HL-60/S4 (cell line): ENCODE data around the gene TXNDC2.
"Not testable (repeated sequence)": the region's sequence is repeated elsewhere in the genome, so short reads cannot be mapped to it uniquely, and the experiment has no call there.

ENCODE experiments used
- in situ Hi-C: fragments of 300-500 bp; cut with MboI; formaldehyde crosslinking; loops from 2 replicates; pipeline ENCODE4 v1.14.3; 2022; ENCODE audit warnings: low sequenced_read_pairs

TXNDC2 gene

DNA sequence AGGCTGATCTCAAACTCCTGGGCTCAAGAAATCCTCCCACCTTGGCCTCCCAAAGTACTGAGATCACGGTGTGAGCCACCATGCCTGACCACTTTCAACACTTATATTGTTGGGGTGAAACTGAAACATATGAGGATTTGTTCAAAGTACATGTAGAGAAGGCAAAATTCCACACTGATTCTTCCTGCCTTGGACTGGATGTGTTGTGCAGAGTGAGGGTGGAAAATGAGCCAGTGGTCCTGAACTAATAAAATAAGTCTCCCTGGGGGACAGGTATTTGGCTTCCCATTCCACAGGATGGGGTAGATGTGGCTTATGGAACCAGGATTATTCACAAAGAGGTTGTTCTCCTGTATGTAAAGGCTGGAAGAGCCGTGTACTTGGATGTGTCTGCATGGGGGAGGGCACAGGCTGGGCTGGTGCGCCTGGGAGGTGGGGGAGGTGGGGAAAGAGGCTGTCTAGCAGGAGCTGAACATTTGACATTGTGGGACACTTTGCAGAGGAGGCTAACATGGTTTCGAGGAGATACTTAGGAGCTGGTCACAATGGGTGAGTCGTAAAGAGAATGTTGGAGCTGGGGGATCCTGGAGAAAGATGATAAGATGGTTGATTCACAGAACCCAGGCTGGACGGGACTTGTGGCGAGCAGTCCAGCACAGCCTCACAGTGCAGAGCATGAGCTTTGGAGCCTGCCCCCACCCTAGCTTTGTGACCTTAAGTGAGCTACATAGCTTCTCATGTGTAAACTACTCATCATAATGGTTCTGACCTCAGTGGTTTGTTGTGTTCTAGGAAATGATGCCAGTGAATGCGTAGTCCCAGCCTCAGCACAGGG is at the start of gene TXNDC2:
TXNDC2 (plus strand) TSS at position 804 of the 835 bp plus-strand sequence. CDS start 708 bp downstream, outside the sequence.
- in situ Hi-C loops, result no loop called here

DNA sequence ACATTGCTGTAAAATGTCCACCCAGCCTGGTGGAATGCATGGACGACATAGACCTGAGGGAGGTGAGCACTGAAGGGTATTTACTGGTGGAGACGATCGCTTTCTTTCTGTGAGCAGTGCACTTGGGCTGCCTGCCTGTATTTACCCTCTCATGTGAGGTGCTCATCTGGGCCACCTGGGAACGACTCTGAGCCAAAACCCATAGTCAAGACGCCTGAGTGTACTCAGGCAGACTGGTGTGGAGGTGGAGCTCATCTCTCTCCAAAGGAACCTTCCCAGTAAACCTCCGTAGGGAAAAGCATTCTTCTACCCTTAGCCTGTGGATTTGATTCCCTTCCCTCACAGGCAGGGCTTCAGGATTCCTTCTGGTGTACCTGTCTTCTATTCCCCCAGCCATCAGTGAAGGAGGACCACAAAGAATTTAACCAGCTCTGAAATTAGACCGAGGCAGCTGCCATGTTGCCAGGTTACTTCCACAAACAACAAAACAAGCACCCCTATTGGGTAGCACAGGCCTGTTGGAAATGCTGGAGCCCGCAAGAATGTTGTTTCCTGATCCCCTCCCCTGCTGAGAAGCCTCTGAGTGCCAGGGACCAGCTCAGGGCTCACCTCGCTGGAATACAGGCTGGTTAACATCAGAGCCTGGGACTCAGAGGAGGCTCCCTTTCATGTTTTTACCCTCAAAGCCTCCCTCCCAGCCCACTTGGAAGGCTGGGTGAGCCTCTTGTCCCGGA is 47.5 kb upstream of the TXNDC2 start:
- in situ Hi-C loops, result no loop called here

DNA sequence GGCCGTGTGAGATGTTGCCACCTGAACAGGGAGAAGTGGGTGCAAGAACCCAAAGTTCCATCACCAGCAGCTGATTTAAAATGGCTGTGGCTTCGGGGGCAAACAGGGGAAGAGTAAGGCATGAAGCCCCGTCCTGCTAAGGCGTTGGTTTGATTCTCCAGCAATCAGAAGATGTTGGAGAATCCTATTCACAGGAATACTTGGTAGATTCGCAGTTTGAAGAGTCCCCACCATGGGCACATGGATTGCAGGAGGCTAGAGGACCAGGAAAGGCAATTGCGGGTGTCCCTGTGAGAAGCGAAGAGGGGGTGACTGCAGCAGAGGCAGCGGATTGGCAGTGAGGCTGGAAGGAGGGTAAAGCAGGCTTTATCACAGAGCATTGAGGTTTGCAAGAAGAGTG is 46.6 kb upstream of the TXNDC2 start:
- in situ Hi-C loops, result no loop called here

DNA sequence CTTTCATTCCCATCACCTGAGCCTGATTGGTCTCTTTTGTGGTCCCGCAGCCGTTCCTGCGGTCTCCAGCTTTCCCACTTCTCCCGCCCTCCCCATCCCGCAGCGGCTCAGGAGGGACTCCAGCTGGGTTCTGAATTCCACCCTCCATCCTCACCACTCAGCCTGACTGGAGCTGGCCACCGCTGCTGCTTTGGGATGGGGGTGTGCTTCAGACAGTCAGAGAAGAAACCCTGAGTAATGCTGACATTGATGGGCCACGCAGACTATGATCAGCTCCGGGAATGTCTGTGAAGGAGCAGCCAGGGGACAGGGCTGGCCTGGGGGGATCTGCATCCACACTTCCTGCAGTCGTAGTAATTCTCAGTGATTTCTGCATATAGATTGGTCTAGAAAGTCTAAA is 45.9 kb upstream of the TXNDC2 start:
- in situ Hi-C loops, result no loop called here

DNA sequence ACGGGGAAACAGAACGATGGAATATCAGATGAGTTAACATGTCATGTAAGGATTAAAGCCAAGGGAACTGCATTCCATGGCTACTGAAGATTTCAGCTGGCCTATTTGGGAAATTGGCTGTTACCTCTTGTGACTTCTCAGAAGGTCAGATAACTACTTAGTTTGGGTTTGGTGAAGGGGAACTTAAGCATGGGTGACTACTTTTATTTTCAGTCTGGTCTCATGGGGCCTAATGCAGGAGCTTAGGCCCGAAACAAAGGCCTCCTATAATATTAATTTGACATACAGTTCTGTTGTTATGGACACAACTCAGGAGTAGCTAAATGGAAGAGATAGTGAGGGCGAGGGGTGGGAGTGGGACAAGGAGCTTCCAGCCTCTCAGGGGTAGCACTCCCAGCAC is 44.0 kb upstream of the TXNDC2 start:
- in situ Hi-C loops, result no loop called here

DNA sequence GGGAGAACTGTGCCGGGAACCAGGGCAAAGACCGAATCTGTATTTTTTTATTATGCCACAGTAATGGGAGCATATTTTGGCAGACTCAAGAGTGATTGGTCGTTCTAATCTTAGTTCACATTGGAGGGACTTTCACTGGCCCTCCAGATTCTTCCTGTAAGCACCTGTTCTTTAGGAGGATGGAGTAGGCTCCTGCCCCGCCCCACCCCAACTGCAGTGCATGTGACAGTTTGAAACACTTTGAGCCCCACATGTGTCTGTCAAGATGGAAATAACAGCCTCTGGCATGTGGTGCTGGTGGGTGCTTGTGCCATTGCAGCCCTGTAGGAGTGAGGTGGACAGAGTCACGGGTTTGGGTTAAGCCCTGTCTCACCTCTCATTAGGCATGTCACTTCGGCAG is 43.3 kb upstream of the TXNDC2 start:
- in situ Hi-C loops, result no loop called here

DNA sequence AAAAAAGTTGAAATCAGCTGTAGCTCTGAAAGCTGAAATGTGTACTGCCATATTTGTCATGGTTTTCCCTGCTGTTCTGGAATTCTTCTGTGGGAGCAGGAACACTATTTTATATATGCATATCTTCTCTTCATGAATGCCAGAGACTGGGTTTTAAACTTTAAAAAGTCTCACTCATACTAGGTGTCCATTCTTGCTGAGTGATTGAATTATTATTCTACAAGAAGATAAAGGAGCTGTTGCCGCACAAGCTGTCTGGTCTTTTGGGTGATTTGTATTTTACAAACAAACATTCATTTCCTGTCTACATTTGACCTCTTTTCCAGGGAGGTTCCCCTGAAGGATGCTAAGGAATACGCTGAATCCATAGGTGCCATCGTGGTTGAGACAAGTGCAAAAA is 40.5 kb upstream of the TXNDC2 start:
- in situ Hi-C loops, result no loop called here

DNA sequence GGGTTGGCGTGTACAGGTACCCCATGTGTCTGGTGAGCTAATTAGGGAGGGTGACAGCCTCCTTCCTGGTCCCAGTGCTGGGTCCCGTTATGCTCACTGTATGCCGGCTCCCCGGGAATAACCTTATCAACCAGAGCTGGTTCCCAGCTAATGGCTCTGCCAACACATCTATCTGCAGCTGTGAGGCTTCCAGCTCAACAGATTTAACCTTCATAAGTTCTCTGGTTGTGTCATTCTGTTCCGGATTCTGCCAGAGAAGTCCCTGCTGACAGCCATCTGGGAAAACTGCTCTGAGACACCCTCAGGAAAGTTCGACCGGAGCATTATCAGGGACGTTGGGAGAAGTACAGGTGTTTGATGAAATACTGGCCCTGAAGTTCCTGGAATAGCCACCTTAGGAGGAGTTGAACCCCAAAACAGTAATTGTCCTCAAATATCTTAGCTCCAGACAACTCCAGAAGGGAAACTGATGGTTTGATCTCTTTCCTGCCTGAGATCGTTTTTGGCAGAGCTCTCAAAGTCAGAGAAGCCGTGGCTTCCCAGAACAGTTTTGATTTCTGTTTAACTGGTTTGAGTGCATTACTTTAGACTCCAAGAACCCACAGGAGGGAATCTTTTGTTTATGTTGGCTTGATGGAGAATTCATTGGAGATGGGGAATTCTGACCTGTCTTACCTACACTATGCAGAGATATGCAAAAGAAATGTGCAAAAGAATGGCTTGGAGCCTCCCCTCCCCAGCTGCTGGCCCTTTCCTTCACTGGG is 39.4 kb upstream of the TXNDC2 start:
- in situ Hi-C loops, result no loop called here

DNA sequence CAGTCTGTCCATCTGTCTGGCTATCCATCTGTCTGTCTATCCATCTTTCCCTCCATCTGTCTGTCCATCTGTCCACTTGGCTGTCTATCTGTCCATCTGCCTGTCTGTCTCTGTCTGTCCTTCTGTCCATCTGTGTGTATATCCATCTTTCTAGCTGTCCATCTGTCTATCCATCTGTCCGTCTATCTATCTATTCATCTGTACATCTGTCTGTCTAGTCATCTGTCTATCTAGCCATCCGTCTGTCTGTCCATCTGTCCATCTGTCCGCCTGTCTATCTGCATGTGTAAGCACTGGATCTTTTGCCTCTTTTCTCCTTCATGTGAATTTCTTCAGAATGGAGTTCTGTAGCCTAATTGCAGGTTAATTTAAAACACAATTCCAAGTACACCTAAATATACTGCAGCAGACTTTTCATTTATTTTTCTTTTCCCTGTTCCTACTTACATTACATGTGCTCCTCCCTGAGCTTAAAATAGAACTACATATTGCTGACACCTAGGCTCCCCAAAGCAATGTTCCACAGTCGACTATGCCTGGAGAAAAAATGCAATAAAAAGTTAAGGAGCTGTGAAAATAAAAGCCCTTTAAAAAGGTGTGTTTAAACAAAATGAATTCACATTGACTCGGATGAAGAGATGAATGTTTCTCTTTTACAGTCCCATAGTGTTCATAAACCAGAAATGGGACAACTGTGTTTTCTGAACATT is 37.4 kb upstream of the TXNDC2 start:
- in situ Hi-C loops, result no loop called here

DNA sequence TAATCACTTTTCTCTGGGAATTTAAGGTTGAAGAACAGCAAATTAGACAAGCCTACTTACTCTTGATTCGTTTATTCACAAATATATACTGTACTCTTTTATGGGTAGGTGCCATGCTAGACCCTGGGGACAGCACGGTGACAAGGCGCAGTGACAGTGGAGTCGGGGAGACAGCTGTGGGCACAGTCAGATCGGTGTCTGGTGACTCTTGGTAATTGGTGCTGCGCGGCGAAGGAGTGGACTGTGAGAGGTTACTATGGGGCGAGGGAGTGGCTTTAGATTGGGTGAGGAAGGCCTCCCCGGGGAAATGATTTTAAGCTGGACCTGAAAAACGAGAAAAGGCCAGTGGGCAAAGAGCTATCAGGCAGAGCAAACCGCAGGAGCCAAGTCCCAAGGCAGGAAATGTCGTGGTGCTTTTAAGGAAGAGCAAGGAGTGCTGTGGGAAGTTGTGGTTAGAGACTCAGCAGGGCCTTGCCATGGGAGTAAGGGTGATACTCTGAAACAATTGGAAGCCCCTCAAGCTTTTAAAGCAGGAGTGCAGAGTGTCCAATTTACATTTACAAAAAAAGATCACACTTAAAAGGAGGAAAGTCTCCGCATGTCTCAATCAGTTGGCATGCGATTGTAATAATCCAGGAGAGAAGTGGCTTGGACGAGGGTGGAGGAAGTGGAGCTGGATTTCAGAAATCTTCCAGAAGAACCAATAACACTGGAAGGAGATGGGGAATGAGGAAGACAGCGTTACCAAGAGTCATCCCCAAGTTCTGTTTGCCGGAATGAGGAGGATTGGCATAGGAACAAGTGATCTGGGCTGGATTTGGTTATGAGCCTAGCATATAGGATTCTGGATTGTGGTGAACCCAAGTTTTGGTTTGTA is 36.1 kb upstream of the TXNDC2 start:
- in situ Hi-C loops, result no loop called here

DNA sequence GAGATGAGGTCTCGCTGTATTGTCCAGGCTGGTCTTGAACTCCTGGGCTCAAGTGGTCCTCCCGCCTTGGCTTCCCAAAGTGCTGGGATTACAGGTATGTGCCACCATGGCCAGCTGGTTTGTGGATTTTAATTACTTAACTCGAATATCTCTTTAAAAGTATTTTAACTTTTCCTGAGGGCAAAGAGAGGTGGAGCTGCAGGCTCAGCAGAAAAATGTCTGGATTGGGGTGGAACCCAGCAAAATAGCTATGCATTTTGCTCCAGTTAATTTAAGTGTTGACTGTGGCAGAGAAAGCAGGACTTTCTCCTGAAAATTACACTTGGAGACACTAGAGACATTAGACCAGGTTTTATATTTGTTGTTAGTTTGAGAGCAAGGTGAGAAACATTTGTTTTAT is 35.5 kb upstream of the TXNDC2 start:
- in situ Hi-C loops, result no loop called here

DNA sequence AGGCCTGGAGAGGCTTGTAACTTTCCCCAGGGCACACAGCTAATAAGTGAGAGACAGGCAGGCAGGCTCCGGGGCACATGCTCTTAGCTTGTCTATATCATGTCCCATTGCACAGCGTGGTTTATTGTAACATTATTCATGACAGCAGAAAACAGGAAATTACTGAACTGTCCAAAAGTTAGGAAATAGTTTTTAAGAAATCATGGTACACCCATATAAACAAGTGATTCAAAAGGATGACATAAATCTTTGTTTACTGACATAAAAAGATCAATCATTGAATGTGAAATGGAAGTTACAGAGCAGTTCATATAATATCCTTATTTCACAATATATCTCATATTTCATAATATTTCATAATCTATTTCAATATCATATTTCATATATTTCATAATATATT is 34.3 kb upstream of the TXNDC2 start:
- in situ Hi-C loops, result no loop called here

DNA sequence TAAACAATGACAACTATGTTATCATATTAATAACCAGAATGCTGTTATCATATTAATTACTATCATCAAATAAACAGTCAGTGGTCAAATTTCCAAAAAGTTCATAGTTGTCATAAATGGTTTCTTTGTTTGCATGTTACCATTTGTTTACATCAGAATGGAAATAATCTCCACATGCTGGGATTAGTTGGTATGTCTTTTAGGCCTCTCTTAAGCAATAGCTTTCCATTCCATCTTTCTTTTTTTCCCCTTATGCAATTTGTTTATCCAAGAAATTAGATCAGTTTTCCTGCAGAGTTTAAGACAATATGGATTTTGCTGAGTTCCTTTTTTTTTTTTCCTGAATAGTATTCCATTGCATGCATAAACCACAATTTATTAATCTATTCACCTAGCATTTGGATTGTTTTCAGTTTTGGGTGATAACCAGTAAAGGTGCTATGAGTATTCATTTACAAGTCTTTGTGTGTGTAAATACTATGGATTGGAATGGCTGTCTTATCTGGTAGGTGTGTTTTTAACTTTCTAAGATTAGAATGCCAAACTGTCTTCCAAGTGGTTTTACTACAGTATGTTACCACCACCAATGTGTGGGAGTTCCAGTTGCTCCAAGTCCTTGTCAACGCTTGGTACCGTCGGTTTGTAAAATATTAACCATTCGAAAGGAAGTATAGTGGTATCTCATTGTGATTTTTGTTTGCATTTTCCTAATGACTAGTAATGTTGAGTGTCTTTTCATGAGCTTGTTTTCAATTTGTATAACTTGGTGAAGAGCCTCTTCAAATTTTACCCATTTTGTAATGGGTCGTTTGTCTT is 33.3 kb upstream of the TXNDC2 start:
- in situ Hi-C loops, result no loop called here

DNA sequence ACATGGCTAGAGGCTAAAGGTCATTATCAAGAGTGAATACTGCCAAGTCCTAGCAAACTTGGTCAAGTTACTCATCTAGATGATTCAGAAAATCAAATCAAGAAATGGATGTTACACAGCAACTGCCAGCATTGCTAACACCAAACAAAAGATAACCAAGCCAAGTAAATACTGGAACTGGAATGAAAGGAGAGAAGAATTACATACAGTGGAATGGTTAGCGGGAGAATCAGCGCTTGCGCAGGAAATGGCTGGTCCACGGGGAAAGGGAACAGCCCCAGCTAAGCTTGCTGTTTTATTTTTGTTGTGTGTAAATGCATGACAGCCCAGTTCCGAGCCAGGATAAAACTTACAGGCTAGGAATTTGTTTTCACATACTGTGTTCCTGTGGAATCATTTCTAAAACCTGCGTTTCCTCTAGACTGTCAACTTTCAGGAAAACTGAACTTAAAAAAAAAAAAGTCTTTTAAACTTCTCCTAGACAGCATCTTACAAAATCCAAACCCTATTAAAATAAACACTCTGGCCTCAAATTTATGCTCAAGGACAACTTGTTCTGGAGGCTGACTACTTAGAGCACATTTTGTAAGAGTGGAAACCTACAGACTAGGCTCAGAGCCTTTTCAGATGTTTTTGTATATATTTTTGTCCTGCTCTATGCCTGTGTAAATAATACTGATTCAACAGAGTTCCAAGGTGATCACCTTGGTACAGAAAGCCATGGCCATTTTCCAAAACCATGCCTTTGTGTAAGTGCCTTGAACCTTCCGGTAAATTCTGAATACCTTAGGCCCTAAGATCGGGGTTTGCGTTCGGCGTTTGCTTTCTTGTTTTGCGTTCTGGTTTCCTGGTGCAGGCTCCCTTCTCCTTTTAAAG is 30.7 kb upstream of the TXNDC2 start:
- in situ Hi-C loops, result no loop called here

DNA sequence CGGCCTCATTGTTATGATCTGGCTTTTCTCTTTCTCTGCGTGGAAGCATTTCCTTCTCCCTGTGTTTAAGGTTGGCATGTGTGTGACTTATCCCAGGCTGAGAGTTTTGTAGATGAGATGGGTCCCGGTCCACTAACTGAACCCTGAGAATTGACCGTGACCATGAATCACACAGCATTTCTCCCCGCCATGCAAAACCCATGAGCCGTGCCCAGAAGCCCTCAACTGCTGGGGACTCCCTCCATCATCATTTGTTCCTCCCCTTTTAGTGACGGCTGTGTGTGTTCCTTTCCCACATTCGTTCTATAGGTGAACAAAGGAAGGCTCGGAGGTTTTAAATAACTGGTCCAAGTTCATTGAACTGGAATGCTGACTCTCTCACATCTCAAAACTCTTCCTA is 30.1 kb upstream of the TXNDC2 start:
- in situ Hi-C loops, result no loop called here

DNA sequence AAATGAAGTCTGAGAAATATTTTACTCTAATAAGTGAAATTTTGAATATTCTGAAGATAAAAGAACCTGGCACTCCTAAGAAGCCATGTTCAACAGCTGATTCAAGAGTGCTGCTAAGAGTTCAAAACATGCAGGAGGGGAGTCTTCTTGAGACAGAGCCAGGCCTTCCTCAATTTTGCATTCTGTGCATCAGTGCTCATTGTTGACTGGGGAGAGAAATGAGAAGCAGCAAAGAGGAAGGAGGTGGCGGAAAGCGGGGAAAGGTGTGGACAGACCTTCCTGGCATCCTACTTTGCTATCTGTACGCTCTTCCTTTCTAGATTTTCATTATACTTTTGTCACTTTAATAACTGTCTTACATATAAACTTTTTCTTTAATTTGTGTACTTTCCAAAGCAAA is 29.7 kb upstream of the TXNDC2 start:
- in situ Hi-C loops, result no loop called here

DNA sequence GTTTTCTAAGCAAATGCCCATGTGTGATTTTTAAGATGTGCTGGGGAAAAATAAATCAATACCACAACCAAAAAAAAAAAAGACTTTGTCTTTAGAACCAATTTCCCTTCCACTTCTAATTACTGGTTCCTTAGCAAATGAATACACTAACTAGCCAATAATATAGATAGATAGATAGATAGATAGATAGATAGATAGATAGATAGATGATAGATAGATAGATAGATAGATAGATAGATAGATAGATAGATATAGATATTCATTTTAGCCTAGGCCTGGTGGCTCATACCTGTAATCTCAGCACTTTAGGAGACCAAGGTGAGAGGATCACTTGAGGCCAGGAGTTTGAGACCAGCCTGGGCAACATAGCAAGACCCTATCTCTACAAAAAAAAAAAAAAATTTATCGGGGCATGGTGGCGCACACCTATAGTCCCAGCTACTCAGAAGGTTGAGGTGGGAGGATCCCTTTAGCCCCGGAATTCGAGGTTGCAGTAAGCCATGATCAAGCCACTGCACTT is 28.2 kb upstream of the TXNDC2 start:
- in situ Hi-C loops, result not testable (repeated sequence)

DNA sequence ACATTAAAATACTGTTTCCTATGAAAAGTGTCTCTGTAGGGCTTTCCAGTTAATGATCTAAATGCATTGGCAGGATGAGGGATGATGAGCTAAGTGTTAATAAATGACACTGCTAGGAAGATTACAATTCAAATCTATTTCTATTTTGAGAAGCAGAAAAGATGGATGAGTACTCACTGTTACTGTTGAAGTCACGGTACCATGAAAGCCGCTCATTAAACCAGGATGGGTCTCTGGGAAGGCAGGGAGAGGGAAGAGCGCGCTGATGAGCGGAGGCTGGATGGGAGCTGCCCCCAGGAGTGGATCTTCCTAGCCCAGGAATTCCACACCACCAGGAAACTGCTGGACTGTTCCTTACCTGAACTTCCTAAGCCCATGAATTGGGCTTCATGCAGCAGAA is 27.1 kb upstream of the TXNDC2 start:
- in situ Hi-C loops, result no loop called here
